ENCODE results near the gene RTP4.
A peak's percentile ranks its signal among the peaks of the same experiment; 100 is the strongest.

RTP4 gene

GRCh38 chr3:187358068-187358467, 10.1 kb upstream of the RTP4 start:
- H3K4me1 ChIP-seq, result no peaks in the 10 kb centered on the region
- peaks cover 0 to under 1% of the 10 kb centered on the region in 2 donors for H3K27me3 ChIP-seq
- no peaks in the 10 kb centered on the region for H3K9me3 ChIP-seq
- H3K4me3 ChIP-seq, result no peak overlapping the region
- no peak overlapping the region for H3K27ac ChIP-seq
- no peak for TF ChIP-seq CTCF (IDR thresholded peaks at IDR 0.05)
- no peaks in the 10 kb centered on the region for H3K36me3 ChIP-seq
- intact Hi-C loops (cut with DNase I; ENCODE audit: low total_unique reads), result no loop called here
- DNase-seq, result no peak

- intact Hi-C loops (cut with DNase I; ENCODE audit: low total_unique reads), result no loop called here
- TF ChIP-seq CTCF (IDR thresholded peaks at IDR 0.05), result no peak
- H3K27ac ChIP-seq, result no peak overlapping the region
- no peaks in the 10 kb centered on the region for H3K9me3 ChIP-seq
- no peaks in the 10 kb centered on the region for H3K27me3 ChIP-seq
- H3K36me3 ChIP-seq, result no peaks in the 10 kb centered on the region
- H3K4me1 ChIP-seq, result no peaks in the 10 kb centered on the region
- no peak for DNase-seq
- H3K4me3 ChIP-seq, result no peak overlapping the region
Observed at GRCh38 chr3:187359798-187360486, 8.2 kb upstream of the RTP4 start.

- H3K36me3 ChIP-seq, result no peaks in the 10 kb centered on the region
- H3K4me3 ChIP-seq, result no peak overlapping the region
- no peaks in the 10 kb centered on the region for H3K27me3 ChIP-seq
- H3K4me1 ChIP-seq, result no peaks in the 10 kb centered on the region
- intact Hi-C loops (cut with DNase I; ENCODE audit: low total_unique reads), result no loop called here
- no peak for TF ChIP-seq CTCF (IDR thresholded peaks at IDR 0.05)
- no peak overlapping the region for H3K27ac ChIP-seq
- no peak for DNase-seq
- H3K9me3 ChIP-seq, result no peaks in the 10 kb centered on the region
Observed at GRCh38 chr3:187360596-187360995, 7.6 kb upstream of the RTP4 start.

- no peaks in the 10 kb centered on the region for H3K36me3 ChIP-seq
- intact Hi-C loops (cut with DNase I; ENCODE audit: low total_unique reads), result no loop called here
- no peak for TF ChIP-seq CTCF (IDR thresholded peaks at IDR 0.05)
- no peaks in the 10 kb centered on the region for H3K4me1 ChIP-seq
- H3K27me3 ChIP-seq, result no peaks in the 10 kb centered on the region
- no peak for DNase-seq
- no peak overlapping the region for H3K4me3 ChIP-seq
- H3K27ac ChIP-seq, result no peak overlapping the region
- H3K9me3 ChIP-seq, result no peaks in the 10 kb centered on the region
Observed at GRCh38 chr3:187361835-187362234, 6.3 kb upstream of the RTP4 start.

- Histone ChIP-seq H3K4me3 (peak overlapping the region; percentile 44 to 54), H3K27me3 (no peaks in the 10 kb centered on the region), H3K4me1 (peaks cover 0 to 20% (median 7%) of the 10 kb centered on the region in 4 donors), H3K27ac (peak overlapping the region; percentile 68 to 81), H3K9me3 (no peaks in the 10 kb centered on the region), H3K36me3 (peaks cover 0 to 9% (median 4%) of the 10 kb centered on the region in 3 donors)
- no peak for TF ChIP-seq CTCF (IDR thresholded peaks at IDR 0.05)
- no peak for DNase-seq
- intact Hi-C loops (cut with DNase I; ENCODE audit: low total_unique reads), result no loop called here
Observed at GRCh38 chr3:187367561-187368103, 553 bp upstream of the RTP4 start.
